Measurements from ENCODE around the gene EMC10. TPM values are rescaled to one million over a fixed set of nuclear protein-coding genes. Genes with fewer than 3 reads are reported as not detected.

The EMC10 gene
- 64.8 and 72.5 TPM in 2 replicates for total RNA-seq

GRCh38 chr19:50476224-50476906 is at the start of gene EMC10, which contains the start of gene GARIN5A:
Gene EMC10, plus strand, starts transcription at chr19:50476507. Its CDS starts 38 bp downstream, at chr19:50476545.
Gene GARIN5A, minus strand, starts transcription at chr19:50476848. Its CDS starts 460 bp downstream, at chr19:50476388.

GRCh38 chr19:50432221-50433028 is 43.9 kb upstream of the EMC10 start, which contains the start of gene MYBPC2:
Gene MYBPC2, plus strand, starts transcription at chr19:50432892. Its CDS starts 62 bp downstream, at chr19:50432954.

GRCh38 chr19:50511069-50511822 is 34.9 kb downstream of the EMC10 start, which contains the start of gene JOSD2:
Gene JOSD2, minus strand, starts transcription at chr19:50511191. Its CDS starts 760 bp downstream, at chr19:50510431.

GRCh38 chr19:50513746-50514345 is 37.5 kb downstream of the EMC10 start, which contains the start of gene ASPDH:
Gene ASPDH, minus strand, starts transcription at chr19:50513913. Its CDS starts 90 bp downstream, at chr19:50513823.

Other genes with a start within 250 kb of the EMC10 start
- gene KCNC3, start 147.1 kb upstream of the EMC10 start, total RNA-seq = 0.19 and 0.65 TPM in 2 replicates
- under 0.01 TPM in 2 replicates for gene NAPSA, start 110.9 kb upstream of the EMC10 start, total RNA-seq
- 50.3 and 72.2 TPM in 2 replicates for gene NR1H2, start 100.0 kb upstream of the EMC10 start, total RNA-seq
- 35.4 and 44.7 TPM in 2 replicates for gene POLD1, start 92.2 kb upstream of the EMC10 start, total RNA-seq
- gene SPIB, start 57.6 kb upstream of the EMC10 start, total RNA-seq = not detected in 2 replicates
- gene MYBPC2, start 43.6 kb upstream of the EMC10 start, total RNA-seq = not detected in 2 replicates
- 0.19 TPM in 1 of 2 replicates, not detected in the other for gene GARIN5A, start 341 bp downstream of the EMC10 start, total RNA-seq
- gene JOSD2, start 34.7 kb downstream of the EMC10 start, total RNA-seq = 13.3 and 20.3 TPM in 2 replicates
- not detected in 2 replicates for gene ASPDH, start 37.4 kb downstream of the EMC10 start, total RNA-seq
- not detected in 2 replicates for gene LRRC4B, start 91.9 kb downstream of the EMC10 start, total RNA-seq
- not detected in 2 replicates for gene SYT3, start 163.4 kb downstream of the EMC10 start, total RNA-seq
- not detected in 2 replicates for gene C19orf81, start 172.9 kb downstream of the EMC10 start, total RNA-seq
- 0.57 and 0.98 TPM in 2 replicates for gene SHANK1, start 243.3 kb downstream of the EMC10 start, total RNA-seq
- 3.9 and 4.7 TPM in 2 replicates for gene CLEC11A, start 246.9 kb downstream of the EMC10 start, total RNA-seq

Measured in vein endothelial cell (primary cell).